Effector CD8-positive, alpha-beta T cell (primary cell): Measurements from ENCODE around the gene FGD3.

Experiments
- DNase-seq: peaks from one replicate; lab custom pipeline; 2025; lab: John Stamatoyannopoulos, UW

Gene FGD3

GRCh38 chr9:93053781-93054331 lies 106.5 kb downstream of the FGD3 start:
- DNase-seq, result no peak

- DNase-seq, result no peak
These were observed 107.7 kb downstream of the FGD3 start for GRCh38 chr9:93054758-93055704.

GRCh38 chr9:93057042-93057702 lies 109.8 kb downstream of the FGD3 start:
- no peak for DNase-seq

- no peak for DNase-seq
These were observed 110.5 kb downstream of the FGD3 start for GRCh38 chr9:93057703-93058354.

GRCh38 chr9:93058355-93059010 lies 111.2 kb downstream of the FGD3 start, which contains the start of gene SUSD3:
Gene SUSD3, plus strand, starts transcription at chr9:93058701. Its CDS starts 42 bp downstream, at chr9:93058743.
- DNase-seq, result peak; percentile 53

- peak; percentile 17 for DNase-seq
These were observed 111.8 kb downstream of the FGD3 start for GRCh38 chr9:93059011-93059714.

GRCh38 chr9:93059715-93060578 lies 112.6 kb downstream of the FGD3 start:
- DNase-seq, result no peak

GRCh38 chr9:93060746-93061259 lies 113.5 kb downstream of the FGD3 start:
- DNase-seq, result no peak

- DNase-seq, result no peak
These were observed 114.0 kb downstream of the FGD3 start for GRCh38 chr9:93061260-93061751.

GRCh38 chr9:93061791-93062763 lies 114.8 kb downstream of the FGD3 start:
- no peak for DNase-seq

- peak; percentile 60 for DNase-seq
These were observed 117.2 kb downstream of the FGD3 start for GRCh38 chr9:93064392-93065134.

- no peak for DNase-seq
These were observed 117.9 kb downstream of the FGD3 start for GRCh38 chr9:93065135-93065720.

- DNase-seq, result no peak
These were observed 119.8 kb downstream of the FGD3 start for GRCh38 chr9:93066978-93067603.

GRCh38 chr9:93068956-93069355 lies 121.6 kb downstream of the FGD3 start:
- no peak for DNase-seq

- DNase-seq, result no peak
These were observed 124.1 kb downstream of the FGD3 start for GRCh38 chr9:93071464-93071863.

- no peak for DNase-seq
These were observed 125.1 kb downstream of the FGD3 start for GRCh38 chr9:93072383-93072795.
